BJ (cell line): ENCODE measurements around the gene HRNR. TPM values are rescaled to one million over a fixed set of nuclear protein-coding genes. Genes with fewer than 3 reads are reported as not detected.
A peak's percentile ranks its signal among the peaks of the same experiment; 100 is the strongest.

Experiments
- CTCF ChIA-PET: fragments of 350-600 bp; formaldehyde crosslinking; extraction: SDS; loops from one replicate; lab custom pipeline; 2021; ENCODE audit warnings: antibody characterized with exemption, inconsistent platforms; lab: Yijun Ruan, JAX
- POLR2A ChIA-PET: fragments of 300-600 bp; sonication (Branson Sonifier 250); formaldehyde crosslinking; extraction: SDS; loops from one replicate; lab custom pipeline; 2021; ENCODE audit warnings: antibody characterized with exemption; lab: Charles Lee
- DNase-seq: peaks from one replicate; pipeline ENCODE4 v3.0.0-alpha.2; 2011; ENCODE audit warnings: low read depth
- H3K27me3 ChIP-seq: 2 replicates; pipeline ENCODE4 v1.6.0; 2011; ENCODE audit warnings: low read length; ENCODE audit not compliant: control insufficient read depth, insufficient read depth
- H3K36me3 ChIP-seq: 2 replicates; pipeline ENCODE4 v1.5.1; 2011; ENCODE audit warnings: low read length; ENCODE audit not compliant: control insufficient read depth, insufficient read depth
- H3K4me3 ChIP-seq: 2 replicates; pipeline ENCODE4 v1.5.1; 2011; ENCODE audit warnings: low read depth, mild to moderate bottlenecking, control low read depth, low read length
- polyA plus RNA-seq: library from polyadenylated mRNA; depleted of rRNA; stranded (reverse); fragments of >200 nt; gene quantifications from 2 replicates; pipeline ENCODE4 v1.2.3, GENCODE V29; 2011
- TF ChIP-seq, protein P1 (sequence below): IDR thresholded peaks from 2 replicates; pipeline ENCODE4 v1.5.1; 2011; ENCODE audit warnings: low read depth, mild to moderate bottlenecking, control low read depth, inconsistent platforms, low read length, moderate library complexity; ENCODE audit not compliant: insufficient read depth

Gene HRNR
- polyA plus RNA-seq, 1 experiment = not detected

DNA sequence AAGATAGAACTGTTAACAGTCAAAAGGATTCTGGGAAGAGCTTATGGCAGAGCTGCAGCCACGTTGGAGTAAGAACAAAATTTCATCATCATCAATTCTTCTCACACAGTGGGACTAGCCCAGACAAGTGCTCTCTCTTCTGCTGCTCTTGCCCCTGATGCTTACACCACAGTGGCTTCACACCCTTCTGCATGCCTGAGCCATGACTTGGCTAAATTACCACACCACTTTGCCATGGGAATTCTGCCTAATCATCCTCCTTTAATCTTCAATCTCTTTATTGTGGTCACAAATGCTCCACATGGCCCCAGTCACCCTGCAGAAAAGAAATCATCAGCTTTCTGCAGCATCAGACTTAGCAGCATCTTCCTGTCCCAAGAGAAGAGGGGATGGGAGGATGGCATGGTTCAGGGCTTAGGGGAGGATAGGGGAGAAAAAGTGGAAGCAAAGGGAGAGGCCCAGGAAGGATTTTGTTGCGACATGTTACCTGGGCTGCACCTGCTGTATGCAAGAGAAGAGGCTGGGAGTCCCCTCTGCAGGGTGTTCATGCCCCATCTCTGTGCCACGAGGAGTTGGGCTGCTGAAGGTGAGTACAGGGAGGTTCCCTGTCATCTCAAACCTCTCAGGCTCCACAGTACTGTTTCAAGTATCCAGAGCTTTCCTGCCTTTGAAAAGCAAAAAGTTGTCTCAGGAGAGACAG lies 56.0 kb downstream of the HRNR start:
- Histone ChIP-seq H3K4me3 (no peak overlapping the region), H3K36me3 (no peaks in the 10 kb centered on the region), H3K27me3 (peaks cover 3% of the 10 kb centered on the region; the same call in 1 of the 2 replicates)
- peak; percentile 87 for DNase-seq
- POLR2A ChIA-PET = interaction anchor here (0.6 to 0.7 kb wide), 2 partner anchors 8 to 19 kb away, joined by 3 to 6 read pairs; no protein-coding TSS in a partner anchor
- TF ChIP-seq, protein P1, sequence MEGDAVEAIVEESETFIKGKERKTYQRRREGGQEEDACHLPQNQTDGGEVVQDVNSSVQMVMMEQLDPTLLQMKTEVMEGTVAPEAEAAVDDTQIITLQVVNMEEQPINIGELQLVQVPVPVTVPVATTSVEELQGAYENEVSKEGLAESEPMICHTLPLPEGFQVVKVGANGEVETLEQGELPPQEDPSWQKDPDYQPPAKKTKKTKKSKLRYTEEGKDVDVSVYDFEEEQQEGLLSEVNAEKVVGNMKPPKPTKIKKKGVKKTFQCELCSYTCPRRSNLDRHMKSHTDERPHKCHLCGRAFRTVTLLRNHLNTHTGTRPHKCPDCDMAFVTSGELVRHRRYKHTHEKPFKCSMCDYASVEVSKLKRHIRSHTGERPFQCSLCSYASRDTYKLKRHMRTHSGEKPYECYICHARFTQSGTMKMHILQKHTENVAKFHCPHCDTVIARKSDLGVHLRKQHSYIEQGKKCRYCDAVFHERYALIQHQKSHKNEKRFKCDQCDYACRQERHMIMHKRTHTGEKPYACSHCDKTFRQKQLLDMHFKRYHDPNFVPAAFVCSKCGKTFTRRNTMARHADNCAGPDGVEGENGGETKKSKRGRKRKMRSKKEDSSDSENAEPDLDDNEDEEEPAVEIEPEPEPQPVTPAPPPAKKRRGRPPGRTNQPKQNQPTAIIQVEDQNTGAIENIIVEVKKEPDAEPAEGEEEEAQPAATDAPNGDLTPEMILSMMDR = no peak
- CTCF ChIA-PET = interaction anchor here (1.3 to 17.0 kb wide), 2 partner anchors 16 to 27 kb away, joined by 5 to 168 read pairs; no protein-coding TSS in a partner anchor

DNA sequence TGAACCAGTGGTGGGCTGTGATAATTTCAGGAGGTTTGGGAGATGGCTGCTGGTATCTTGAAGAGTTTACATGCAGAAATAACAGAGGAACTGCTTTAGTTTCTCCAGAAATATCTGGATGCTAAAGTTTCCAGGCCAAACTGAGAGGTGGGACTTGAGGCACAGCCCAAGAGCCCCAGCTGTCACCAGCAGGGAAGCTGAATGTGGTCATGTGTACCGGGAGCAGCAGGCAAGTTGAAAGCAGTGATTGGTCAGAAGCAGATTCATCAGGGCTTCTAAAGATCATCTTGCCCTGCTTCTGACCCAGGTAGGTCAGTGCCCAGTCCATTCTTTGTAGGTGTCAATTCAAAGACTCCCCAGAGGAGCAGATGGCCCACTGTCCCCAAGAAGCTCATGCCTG lies 57.0 kb downstream of the HRNR start:
- Histone ChIP-seq H3K4me3 (no peak overlapping the region), H3K27me3 (no peaks in the 10 kb centered on the region), H3K36me3 (no peaks in the 10 kb centered on the region)
- DNase-seq = no peak
- ChIA-PET CTCF (interaction anchor here (0.5 to 17.0 kb wide), 3 partner anchors 17 to 319 kb away, joined by 3 to 168 read pairs (median 3); no protein-coding TSS in a partner anchor), POLR2A (no interaction called here)
- TF ChIP-seq, protein P1 = no peak

DNA sequence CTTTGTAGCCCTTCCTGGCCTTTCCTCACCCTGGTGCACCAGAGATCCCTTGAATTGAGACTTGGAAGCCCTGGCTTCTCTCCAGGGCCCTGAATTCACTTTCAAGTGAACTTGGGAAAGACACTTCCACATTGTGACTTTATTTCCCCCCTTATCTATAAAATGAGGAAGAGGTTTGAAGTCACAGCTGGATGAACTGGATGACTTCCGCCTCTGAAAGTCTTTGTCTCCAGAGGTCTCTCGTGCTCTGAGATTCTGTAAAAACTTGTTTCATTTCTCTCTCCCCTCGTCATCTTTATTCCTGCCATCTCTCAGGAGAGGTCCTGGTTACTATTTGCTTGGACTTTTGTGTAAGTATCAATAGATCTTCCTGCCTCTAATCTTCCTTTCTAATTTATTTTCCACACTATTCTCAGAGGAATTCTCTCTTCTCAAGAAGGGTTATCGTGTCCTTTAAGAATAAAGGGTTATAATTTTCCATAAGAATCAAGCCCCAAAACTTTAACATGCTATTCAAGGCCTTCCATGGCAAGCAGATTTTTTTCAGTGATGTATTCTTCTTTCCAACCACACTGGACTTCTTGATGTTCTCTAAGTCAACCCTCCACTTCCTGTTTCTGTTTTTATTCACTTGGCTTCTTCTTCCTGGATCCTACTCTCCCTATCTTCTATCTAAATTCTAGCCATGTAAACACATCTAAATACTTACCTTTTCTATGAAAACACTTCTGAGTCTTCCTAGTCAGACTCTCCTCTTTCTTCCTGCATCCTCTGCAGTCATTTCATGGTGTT lies 58.5 kb downstream of the HRNR start:
- POLR2A ChIA-PET = no interaction called here

DNA sequence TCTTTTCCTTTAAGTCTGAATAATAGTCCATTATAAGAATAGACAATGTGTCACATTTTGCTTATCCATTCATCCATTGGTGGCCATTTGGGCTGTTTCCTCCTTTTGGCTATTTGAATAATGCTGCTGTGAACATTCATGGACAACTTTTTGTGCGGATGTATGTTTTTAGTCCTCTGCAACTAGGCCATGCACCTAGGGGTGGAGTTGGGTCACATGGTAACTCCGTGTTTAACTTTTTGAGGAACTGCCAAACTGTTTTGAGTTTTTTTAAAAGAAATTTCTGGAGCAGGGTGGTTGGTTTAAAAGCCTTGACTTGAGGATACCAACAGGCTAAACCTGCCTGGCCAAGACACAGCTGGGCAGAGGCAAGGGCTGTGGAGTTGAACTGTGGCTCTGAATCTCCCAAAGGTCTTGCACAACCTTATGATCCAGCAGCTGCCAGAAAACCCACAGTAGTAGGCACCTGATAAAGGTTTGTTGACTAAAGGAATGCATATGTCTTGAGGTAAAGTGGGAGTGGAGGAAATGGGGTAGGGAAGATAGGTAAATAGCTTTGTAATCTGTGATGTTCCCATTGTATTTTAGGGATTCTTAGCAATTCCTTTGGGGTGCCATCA lies 59.4 kb downstream of the HRNR start:
- no peaks in the 10 kb centered on the region for H3K27me3 ChIP-seq
- no peaks in the 10 kb centered on the region for H3K36me3 ChIP-seq
- no peak for DNase-seq
- TF ChIP-seq, protein P1 = no peak
- CTCF ChIA-PET = interaction anchor here (1.1 to 17.0 kb wide), 3 partner anchors 11 to 20 kb away, joined by 3 to 168 read pairs (median 4); no protein-coding TSS in a partner anchor
- POLR2A ChIA-PET = no interaction called here
- no peak overlapping the region for H3K4me3 ChIP-seq

More for the DNA sequence above, 58.5 kb downstream of the HRNR start:
- CTCF ChIA-PET = interaction anchor here (1.1 to 17.0 kb wide), 2 partner anchors 17 to 19 kb away, joined by 3 to 168 read pairs; no protein-coding TSS in a partner anchor
- TF ChIP-seq, protein P1 = no peak
- DNase-seq = no peak
- H3K36me3 ChIP-seq = no peaks in the 10 kb centered on the region
- H3K27me3 ChIP-seq = no peaks in the 10 kb centered on the region
- no peak overlapping the region for H3K4me3 ChIP-seq
